ENCODE data around the gene UMODL1.
A peak's percentile ranks its signal among the peaks of the same experiment; 100 is the strongest.

Gene UMODL1, protein sequence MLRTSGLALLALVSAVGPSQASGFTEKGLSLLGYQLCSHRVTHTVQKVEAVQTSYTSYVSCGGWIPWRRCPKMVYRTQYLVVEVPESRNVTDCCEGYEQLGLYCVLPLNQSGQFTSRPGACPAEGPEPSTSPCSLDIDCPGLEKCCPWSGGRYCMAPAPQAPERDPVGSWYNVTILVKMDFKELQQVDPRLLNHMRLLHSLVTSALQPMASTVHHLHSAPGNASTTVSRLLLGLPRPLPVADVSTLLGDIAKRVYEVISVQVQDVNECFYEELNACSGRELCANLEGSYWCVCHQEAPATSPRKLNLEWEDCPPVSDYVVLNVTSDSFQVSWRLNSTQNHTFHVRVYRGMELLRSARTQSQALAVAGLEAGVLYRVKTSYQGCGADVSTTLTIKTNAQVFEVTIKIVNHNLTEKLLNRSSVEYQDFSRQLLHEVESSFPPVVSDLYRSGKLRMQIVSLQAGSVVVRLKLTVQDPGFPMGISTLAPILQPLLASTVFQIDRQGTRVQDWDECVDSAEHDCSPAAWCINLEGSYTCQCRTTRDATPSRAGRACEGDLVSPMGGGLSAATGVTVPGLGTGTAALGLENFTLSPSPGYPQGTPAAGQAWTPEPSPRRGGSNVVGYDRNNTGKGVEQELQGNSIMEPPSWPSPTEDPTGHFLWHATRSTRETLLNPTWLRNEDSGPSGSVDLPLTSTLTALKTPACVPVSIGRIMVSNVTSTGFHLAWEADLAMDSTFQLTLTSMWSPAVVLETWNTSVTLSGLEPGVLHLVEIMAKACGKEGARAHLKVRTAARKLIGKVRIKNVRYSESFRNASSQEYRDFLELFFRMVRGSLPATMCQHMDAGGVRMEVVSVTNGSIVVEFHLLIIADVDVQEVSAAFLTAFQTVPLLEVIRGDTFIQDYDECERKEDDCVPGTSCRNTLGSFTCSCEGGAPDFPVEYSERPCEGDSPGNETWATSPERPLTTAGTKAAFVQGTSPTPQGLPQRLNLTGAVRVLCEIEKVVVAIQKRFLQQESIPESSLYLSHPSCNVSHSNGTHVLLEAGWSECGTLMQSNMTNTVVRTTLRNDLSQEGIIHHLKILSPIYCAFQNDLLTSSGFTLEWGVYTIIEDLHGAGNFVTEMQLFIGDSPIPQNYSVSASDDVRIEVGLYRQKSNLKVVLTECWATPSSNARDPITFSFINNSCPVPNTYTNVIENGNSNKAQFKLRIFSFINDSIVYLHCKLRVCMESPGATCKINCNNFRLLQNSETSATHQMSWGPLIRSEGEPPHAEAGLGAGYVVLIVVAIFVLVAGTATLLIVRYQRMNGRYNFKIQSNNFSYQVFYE

DNA sequence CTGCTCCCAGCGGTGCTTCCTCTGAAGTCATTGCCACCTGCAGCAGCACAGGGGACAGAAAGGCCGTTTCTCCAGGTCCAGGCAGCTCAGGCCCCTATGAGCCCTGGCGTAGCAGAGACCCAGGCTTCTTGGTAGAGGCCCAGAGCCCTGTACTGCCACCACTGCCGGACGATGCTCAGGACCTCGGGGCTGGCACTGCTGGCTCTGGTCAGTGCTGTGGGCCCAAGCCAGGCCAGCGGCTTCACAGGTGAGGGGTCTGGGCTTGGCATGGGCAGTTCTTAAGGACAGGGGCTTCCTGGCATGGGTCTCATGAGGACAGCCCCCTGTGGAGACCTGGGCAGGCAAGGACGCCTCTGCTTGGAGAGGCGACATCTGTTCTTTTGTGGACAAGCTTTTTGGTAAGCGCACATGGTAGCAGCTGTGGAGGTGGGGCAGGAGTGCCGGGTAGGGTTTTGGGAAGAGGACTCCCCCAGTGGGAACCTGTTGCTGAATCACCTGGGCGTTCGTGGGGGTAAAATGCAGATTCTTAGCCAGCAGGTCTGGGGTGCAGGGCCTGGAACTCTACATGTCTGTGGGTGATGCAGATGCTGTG lies at the start of gene UMODL1:
Gene UMODL1, plus strand, starts transcription at position 172 of the 592 bp plus-strand sequence. Its CDS starts 0 bp downstream, at position 172.
- in situ Hi-C loops (cut with MboI; ENCODE audit: low sequenced_read_pairs, unreplicated experiment), result no loop called here
- TF ChIP-seq, protein P1, sequence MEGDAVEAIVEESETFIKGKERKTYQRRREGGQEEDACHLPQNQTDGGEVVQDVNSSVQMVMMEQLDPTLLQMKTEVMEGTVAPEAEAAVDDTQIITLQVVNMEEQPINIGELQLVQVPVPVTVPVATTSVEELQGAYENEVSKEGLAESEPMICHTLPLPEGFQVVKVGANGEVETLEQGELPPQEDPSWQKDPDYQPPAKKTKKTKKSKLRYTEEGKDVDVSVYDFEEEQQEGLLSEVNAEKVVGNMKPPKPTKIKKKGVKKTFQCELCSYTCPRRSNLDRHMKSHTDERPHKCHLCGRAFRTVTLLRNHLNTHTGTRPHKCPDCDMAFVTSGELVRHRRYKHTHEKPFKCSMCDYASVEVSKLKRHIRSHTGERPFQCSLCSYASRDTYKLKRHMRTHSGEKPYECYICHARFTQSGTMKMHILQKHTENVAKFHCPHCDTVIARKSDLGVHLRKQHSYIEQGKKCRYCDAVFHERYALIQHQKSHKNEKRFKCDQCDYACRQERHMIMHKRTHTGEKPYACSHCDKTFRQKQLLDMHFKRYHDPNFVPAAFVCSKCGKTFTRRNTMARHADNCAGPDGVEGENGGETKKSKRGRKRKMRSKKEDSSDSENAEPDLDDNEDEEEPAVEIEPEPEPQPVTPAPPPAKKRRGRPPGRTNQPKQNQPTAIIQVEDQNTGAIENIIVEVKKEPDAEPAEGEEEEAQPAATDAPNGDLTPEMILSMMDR (IDR thresholded peaks at IDR 0.05; ENCODE audit: borderline replicate concordance, control extremely low read depth, extremely low read depth, insufficient read depth, missing control alignments), result no peak
- DNase-seq (ENCODE audit: low spot score), result no peak

DNA sequence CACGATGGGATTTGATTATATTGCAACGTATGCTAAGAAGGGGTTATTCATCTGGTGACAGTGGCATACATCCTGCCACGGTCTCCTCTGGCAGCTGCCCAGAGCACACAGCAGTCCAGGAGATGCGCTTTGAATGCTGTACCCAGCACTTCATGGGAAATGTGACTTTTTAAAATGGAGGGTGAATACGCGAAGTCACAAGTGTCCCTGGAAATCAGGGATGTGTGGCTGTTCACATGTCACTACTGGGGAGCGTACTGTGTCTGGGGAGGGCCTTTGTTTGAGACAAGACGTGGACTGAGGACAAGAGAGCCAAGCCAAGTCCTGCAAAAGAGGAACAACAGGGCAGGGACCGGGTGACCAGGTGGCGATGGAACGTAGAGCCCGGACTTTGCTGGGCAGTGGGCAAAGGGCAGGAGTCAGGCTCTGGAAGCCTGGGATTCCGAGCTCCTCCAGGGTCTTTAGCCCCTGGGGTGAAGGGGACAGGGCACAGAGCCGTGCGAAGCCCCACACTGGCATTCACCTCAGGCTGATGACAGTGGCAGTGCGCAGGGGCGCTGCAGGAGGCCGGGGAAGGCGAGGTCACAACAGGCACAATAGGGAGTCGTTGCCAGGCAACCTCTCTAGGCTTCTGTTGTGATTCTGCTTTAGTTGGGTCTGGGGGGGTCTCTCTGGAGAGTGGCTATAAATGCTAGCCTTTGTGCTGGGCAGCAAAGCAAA lies 49.6 kb upstream of the UMODL1 start:
- in situ Hi-C loops (cut with MboI; ENCODE audit: low sequenced_read_pairs, unreplicated experiment), result no loop called here
- DNase-seq (ENCODE audit: low spot score), result peak; percentile 16
- TF ChIP-seq, protein P1 (IDR thresholded peaks at IDR 0.05; ENCODE audit: borderline replicate concordance, control extremely low read depth, extremely low read depth, insufficient read depth, missing control alignments), result no peak

DNA sequence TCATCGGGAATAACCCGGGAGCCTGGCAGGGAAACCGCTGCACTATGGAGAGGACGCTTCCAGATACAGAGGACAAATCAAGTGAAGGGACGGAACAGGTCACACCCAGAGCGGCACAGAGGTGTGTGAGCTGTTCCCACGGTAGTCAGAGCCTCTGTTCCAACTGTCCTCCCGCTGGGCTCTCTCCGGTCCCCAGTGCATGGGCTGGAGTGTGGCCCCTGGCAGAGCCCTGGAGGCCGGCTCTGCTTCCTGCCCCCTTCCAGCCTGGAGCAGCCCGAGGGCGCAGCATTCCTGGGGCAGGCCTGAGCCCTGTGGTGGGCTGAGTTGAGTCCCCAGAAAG lies 49.1 kb upstream of the UMODL1 start:
- in situ Hi-C loops (cut with MboI; ENCODE audit: low sequenced_read_pairs, unreplicated experiment), result no loop called here
- TF ChIP-seq, protein P1 (IDR thresholded peaks at IDR 0.05; ENCODE audit: borderline replicate concordance, control extremely low read depth, extremely low read depth, insufficient read depth, missing control alignments), result no peak
- DNase-seq (ENCODE audit: low spot score), result no peak

DNA sequence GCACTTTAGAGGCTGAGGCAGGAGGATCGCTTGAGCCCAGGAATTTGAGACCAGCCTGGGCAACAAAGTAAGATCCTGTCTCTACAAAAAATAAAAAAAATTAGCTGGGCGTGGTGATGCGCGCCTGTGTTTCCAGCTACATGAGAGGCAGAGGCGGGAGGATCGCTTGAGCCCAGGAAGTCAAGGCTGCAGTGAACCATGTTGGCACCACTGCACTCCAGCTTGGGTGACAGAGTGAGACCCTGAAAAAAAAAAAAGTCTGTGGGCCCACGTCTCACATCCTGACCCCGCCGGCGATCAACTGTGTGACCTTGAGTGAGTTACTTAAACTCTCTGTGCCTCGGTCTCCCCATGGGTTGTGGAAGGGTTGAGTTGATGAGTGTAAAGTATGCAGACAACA lies 48.2 kb upstream of the UMODL1 start:
- TF ChIP-seq, protein P1 (IDR thresholded peaks at IDR 0.05; ENCODE audit: borderline replicate concordance, control extremely low read depth, extremely low read depth, insufficient read depth, missing control alignments), result no peak
- no peak for DNase-seq (ENCODE audit: low spot score)
- in situ Hi-C loops (cut with MboI; ENCODE audit: low sequenced_read_pairs, unreplicated experiment), result no loop called here

DNA sequence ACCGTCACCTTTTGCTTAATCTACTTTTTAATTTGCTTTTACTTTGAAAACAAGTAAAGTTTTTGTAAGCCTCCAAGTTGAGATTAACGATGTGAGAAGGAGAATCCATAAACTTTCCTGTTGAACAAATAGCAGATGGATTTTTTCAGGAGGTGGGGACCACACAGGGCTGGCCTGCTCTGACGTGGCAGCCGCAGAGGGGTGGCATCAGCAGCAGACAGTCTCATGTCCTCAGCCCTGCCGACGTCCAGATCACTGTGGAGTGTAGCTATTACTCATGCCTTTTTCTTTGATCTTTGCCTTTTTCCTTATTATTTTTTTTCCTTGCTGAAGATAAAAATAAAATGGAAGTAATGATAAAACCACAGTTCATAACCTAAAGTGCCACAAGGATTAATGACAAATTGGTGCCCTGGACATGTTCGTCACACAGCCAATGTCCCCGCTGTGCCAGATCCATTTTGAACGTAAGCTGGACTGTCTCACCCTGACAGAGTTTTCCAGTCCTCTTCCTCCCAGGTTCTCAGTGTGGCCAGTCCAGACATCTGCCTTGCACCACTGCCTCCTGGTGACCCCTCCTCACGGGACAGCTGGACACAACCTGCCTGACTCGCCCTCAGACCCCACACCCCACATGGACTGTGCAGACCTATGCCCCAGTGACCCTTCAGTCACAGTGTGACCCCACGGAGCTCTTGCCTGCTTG lies 45.6 kb upstream of the UMODL1 start:
- in situ Hi-C loops (cut with MboI; ENCODE audit: low sequenced_read_pairs, unreplicated experiment), result no loop called here
- TF ChIP-seq, protein P1 (IDR thresholded peaks at IDR 0.05; ENCODE audit: borderline replicate concordance, control extremely low read depth, extremely low read depth, insufficient read depth, missing control alignments), result no peak
- DNase-seq (ENCODE audit: low spot score), result no peak

All from GM13976 (cell line).